ENCODE data around the gene CREB5. TPM values are rescaled to one million over a fixed set of nuclear protein-coding genes. Genes with fewer than 3 reads are reported as not detected.

The CREB5 gene
- total and polyA plus RNA-seq, 2 donors (not counting 3 experiments of a cell fraction or from before 2014, with no cell fraction given): 19.6 to 28.4 TPM

DNA sequence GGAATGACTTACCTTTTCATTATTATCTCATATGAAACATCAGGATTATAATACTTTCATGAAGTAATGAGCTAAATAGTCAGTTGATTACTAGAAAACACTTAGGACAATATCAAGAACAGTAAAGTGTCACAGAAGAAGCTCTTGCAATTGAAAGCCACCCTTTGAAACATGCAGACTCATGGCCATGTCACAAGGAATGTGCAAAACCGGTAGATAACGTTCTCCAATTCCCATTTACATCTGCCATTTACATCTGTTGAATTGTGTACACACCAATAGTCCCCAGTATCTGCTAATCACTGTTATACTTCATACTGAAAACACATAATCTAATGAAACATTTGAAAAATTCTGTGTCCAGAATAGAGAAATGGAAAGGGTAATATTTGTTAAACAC, 237.5 kb downstream of the CREB5 start:
- Histone ChIP-seq H3K27me3 (ENCODE audit: control insufficient read depth in 2 of 2, insufficient read depth in 2 of 2, low read length in 2 of 2) (peaks cover 0 to 3% of the 10 kb centered on the region in 2 experiments), H3K9me3 (replicated peaks; ENCODE audit: control insufficient read depth, insufficient read depth, low read length) (no peaks in the 10 kb centered on the region), H3K4me1 (ENCODE audit: control insufficient read depth, extremely low read depth, insufficient read depth, low read length) (no peaks in the 10 kb centered on the region), H3K4me2 (ENCODE audit: insufficient read depth, low read length) (no peak overlapping the region), H2AFZ (ENCODE audit: low read depth, low read length) (no peak overlapping the region), H3K36me3 (ENCODE audit: control insufficient read depth in 2 of 2, extremely low read depth in 1 of 2, insufficient read depth in 2 of 2, low read length in 2 of 2) (no peaks in the 10 kb centered on the region), H3K4me3 (replicated peaks in 1 of 3; ENCODE audit: insufficient read depth in 1 of 3, low read depth in 1 of 3, low read length in 3 of 3) (no peak overlapping the region), H3K9ac (replicated peaks; ENCODE audit: extremely low read depth, insufficient read depth, low read length) (no peak overlapping the region), H4K20me1 (replicated peaks; ENCODE audit: control insufficient read depth, extremely low read depth, insufficient read depth, low read length) (no peaks in the 10 kb centered on the region), H3K27ac (ENCODE audit: insufficient read depth, low read depth, low read length) (no peak overlapping the region), H3K79me2 (ENCODE audit: control insufficient read depth, insufficient read depth, low read length) (no peaks in the 10 kb centered on the region), H3K9me1 (replicated peaks; ENCODE audit: control insufficient read depth, extremely low read depth, insufficient read depth, low read length) (no peaks in the 10 kb centered on the region)
- intact Hi-C loops (cut with micrococcal nuclease): no loop called here
- no TSS peak for BruUV-seq (replicated peaks)
- no peak for FAIRE-seq
- TF ChIP-seq POLR2A (IDR thresholded peaks at IDR 0.05; ENCODE audit: low read depth, low read length) (no peak), GATA2 (IDR thresholded peaks at IDR 0.05; ENCODE audit: insufficient read depth, insufficient read length, low read depth, low read length) (no peak), EZH2 (IDR thresholded peaks at IDR 0.05; ENCODE audit: borderline replicate concordance, low read depth, low read length, severe bottlenecking) (no peak), FOS (IDR thresholded peaks at IDR 0.05; ENCODE audit: borderline replicate concordance, insufficient read depth, low read length) (no peak), POLR2AphosphoS5 (IDR thresholded peaks at IDR 0.05; ENCODE audit: insufficient read depth, low read depth, low read length) (no peak), JUN (IDR thresholded peaks at IDR 0.05; ENCODE audit: borderline replicate concordance, insufficient read depth, insufficient read length, low read depth) (no peak), MYC (IDR thresholded peaks at IDR 0.05; ENCODE audit: low read depth, low read length) (no peak)
- TF ChIP-seq, protein P1, sequence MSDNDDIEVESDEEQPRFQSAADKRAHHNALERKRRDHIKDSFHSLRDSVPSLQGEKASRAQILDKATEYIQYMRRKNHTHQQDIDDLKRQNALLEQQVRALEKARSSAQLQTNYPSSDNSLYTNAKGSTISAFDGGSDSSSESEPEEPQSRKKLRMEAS (IDR thresholded peaks at IDR 0.05; ENCODE audit: insufficient read depth, insufficient read length): no peak
- TF ChIP-seq, protein P2, sequence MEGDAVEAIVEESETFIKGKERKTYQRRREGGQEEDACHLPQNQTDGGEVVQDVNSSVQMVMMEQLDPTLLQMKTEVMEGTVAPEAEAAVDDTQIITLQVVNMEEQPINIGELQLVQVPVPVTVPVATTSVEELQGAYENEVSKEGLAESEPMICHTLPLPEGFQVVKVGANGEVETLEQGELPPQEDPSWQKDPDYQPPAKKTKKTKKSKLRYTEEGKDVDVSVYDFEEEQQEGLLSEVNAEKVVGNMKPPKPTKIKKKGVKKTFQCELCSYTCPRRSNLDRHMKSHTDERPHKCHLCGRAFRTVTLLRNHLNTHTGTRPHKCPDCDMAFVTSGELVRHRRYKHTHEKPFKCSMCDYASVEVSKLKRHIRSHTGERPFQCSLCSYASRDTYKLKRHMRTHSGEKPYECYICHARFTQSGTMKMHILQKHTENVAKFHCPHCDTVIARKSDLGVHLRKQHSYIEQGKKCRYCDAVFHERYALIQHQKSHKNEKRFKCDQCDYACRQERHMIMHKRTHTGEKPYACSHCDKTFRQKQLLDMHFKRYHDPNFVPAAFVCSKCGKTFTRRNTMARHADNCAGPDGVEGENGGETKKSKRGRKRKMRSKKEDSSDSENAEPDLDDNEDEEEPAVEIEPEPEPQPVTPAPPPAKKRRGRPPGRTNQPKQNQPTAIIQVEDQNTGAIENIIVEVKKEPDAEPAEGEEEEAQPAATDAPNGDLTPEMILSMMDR (IDR thresholded peaks at IDR 0.05; ENCODE audit: extremely low read depth in 1 of 2, insufficient read depth in 1 of 2, low read depth in 1 of 2, low read length in 2 of 2): no peak
- ChIA-PET POLR2A (no interaction called here), CTCF (interaction anchor here (1.8 kb wide), 1 partner anchor 272 kb away, joined by 3 read pairs; no protein-coding TSS in a partner anchor)
- dilution Hi-C loops (cut with MboI; ENCODE audit: extremely low pct_ligation_motif_present, low sequenced_read_pairs): no loop called here
- DNase-seq (ENCODE audit: low read depth, low spot score): no peak

Measured in endothelial cell of umbilical vein (primary cell).